Measurements from ENCODE around the gene IFIT1B. TPM values are rescaled to one million over a fixed set of nuclear protein-coding genes. Genes with fewer than 3 reads are reported as not detected.

IFIT1B gene
- total RNA-seq, 1 experiment from 2014 or later: not detected

GRCh38 chr10:89351780-89352597 lies 25.9 kb upstream of the IFIT1B start:
- no peaks in the 10 kb centered on the region for H3K9me3 ChIP-seq (ENCODE audit: control insufficient read depth in 1 of 2, insufficient read depth in 1 of 2, low read depth in 1 of 2, low read length in 2 of 2)
- no peaks in the 10 kb centered on the region for H3K36me3 ChIP-seq (ENCODE audit: control insufficient read depth in 1 of 2, insufficient read depth in 2 of 2, low read length in 2 of 2)
- ChIA-PET CTCF (interaction anchor here (1.0 to 1.6 kb wide), 2 partner anchors 18 to 96 kb away, joined by 3 to 8 read pairs; no protein-coding TSS in a partner anchor), RAD21 (ENCODE audit: low non-redundant PET in 1 of 2, low total read pairs in 2 of 2, uncharacterized antibody in 2 of 2, unreplicated experiment in 2 of 2) (interaction anchor here in 1 of 2 experiments (0.6 kb wide), 1 partner anchor 15 kb away, joined by 3 read pairs; no protein-coding TSS in a partner anchor), POLR2A (no interaction called here)
- no peaks in the 10 kb centered on the region for H4K20me1 ChIP-seq (ENCODE audit: insufficient read depth)
- H3K4me1 ChIP-seq (ENCODE audit: control insufficient read depth in 1 of 2, insufficient read depth in 2 of 2, low read length in 2 of 2): peaks cover 16 to 25% of the 10 kb centered on the region in 2 experiments
- H3K4me2 ChIP-seq (ENCODE audit: low read length): peak overlapping the region; percentile 69
- H3K9ac ChIP-seq (ENCODE audit: low read length): peak overlapping the region; percentile 23
- peak; percentile 24 for DNase-seq (ENCODE audit: low read depth, low spot score)
- peak overlapping the region; percentile 88 for H2AFZ ChIP-seq (ENCODE audit: low read depth, low read length, poor library complexity, severe bottlenecking)
- H3K27me3 ChIP-seq (ENCODE audit: insufficient read depth, low read length): no peaks in the 10 kb centered on the region
- peak overlapping the region in 1 of 2 experiments; percentile 19; a peak in 2 of 4 replicates for H3K4me3 ChIP-seq (replicated peaks in 1 of 2; ENCODE audit: low read depth in 1 of 2, low read length in 2 of 2)
- peak; percentile 79 for ATAC-seq
- H3K27ac ChIP-seq (ENCODE audit: low read depth, low read length): peak overlapping the region; percentile 35; the same call in 1 of the 2 replicates
- no peaks in the 10 kb centered on the region for H3K9me2 ChIP-seq (ENCODE audit: insufficient read depth)
- no peaks in the 10 kb centered on the region for H3K79me2 ChIP-seq (ENCODE audit: insufficient read depth, low read length)
- intact Hi-C loops (cut with micrococcal nuclease): no loop called here
- BruUV-seq (replicated peaks): no TSS peak
- TF ChIP-seq SIN3A (IDR thresholded peaks at IDR 0.05; ENCODE audit: low read depth) (no peak), FOSL1 (IDR thresholded peaks at IDR 0.05; ENCODE audit: low read depth) (peak; percentile 14; the same call in 1 of the 2 replicates), ZFX (IDR thresholded peaks at IDR 0.05) (no peak), RAD21 (IDR thresholded peaks at IDR 0.05; ENCODE audit: low read depth) (no peak), ELF1 (IDR thresholded peaks at IDR 0.05; ENCODE audit: borderline replicate concordance, low read depth) (no peak), CEBPB (IDR thresholded peaks at IDR 0.05; ENCODE audit: low read depth) (0 out of 2 replicates have a peak, but pooled peaks have one; percentile 22), CBX3 (IDR thresholded peaks at IDR 0.05; ENCODE audit: low read depth) (peak; percentile 34; the same call in 1 of the 2 replicates), EZH2phosphoT487 (IDR thresholded peaks at IDR 0.05; ENCODE audit: borderline replicate concordance) (no peak), POLR2AphosphoS5 (IDR thresholded peaks at IDR 0.05; ENCODE audit: low read depth, low read length) (no peak), REST (IDR thresholded peaks at IDR 0.05; ENCODE audit: low read depth) (no peak), YY1 (IDR thresholded peaks at IDR 0.05; ENCODE audit: extremely low read depth, insufficient replicate concordance, low read depth, low read length) (no peak), JUND (IDR thresholded peaks at IDR 0.05) (peak; percentile 47; the same call in 1 of the 2 replicates), EZH2 (IDR thresholded peaks at IDR 0.05) (no peak), ZNF274 (IDR thresholded peaks at IDR 0.05; ENCODE audit: low read depth, low read length) (no peak)
- TF ChIP-seq, protein P1, sequence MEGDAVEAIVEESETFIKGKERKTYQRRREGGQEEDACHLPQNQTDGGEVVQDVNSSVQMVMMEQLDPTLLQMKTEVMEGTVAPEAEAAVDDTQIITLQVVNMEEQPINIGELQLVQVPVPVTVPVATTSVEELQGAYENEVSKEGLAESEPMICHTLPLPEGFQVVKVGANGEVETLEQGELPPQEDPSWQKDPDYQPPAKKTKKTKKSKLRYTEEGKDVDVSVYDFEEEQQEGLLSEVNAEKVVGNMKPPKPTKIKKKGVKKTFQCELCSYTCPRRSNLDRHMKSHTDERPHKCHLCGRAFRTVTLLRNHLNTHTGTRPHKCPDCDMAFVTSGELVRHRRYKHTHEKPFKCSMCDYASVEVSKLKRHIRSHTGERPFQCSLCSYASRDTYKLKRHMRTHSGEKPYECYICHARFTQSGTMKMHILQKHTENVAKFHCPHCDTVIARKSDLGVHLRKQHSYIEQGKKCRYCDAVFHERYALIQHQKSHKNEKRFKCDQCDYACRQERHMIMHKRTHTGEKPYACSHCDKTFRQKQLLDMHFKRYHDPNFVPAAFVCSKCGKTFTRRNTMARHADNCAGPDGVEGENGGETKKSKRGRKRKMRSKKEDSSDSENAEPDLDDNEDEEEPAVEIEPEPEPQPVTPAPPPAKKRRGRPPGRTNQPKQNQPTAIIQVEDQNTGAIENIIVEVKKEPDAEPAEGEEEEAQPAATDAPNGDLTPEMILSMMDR (IDR thresholded peaks at IDR 0.05 in 2 of 3, conservative IDR thresholded peaks at IDR 0.05 in 1 of 3; ENCODE audit: borderline replicate concordance in 1 of 3, insufficient read depth in 1 of 3, low read depth in 2 of 3, low read length in 2 of 3): no peak
- TF ChIP-seq, protein P2, sequence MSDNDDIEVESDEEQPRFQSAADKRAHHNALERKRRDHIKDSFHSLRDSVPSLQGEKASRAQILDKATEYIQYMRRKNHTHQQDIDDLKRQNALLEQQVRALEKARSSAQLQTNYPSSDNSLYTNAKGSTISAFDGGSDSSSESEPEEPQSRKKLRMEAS (IDR thresholded peaks at IDR 0.05): peak; percentile 72
- TF ChIP-seq, protein P3, sequence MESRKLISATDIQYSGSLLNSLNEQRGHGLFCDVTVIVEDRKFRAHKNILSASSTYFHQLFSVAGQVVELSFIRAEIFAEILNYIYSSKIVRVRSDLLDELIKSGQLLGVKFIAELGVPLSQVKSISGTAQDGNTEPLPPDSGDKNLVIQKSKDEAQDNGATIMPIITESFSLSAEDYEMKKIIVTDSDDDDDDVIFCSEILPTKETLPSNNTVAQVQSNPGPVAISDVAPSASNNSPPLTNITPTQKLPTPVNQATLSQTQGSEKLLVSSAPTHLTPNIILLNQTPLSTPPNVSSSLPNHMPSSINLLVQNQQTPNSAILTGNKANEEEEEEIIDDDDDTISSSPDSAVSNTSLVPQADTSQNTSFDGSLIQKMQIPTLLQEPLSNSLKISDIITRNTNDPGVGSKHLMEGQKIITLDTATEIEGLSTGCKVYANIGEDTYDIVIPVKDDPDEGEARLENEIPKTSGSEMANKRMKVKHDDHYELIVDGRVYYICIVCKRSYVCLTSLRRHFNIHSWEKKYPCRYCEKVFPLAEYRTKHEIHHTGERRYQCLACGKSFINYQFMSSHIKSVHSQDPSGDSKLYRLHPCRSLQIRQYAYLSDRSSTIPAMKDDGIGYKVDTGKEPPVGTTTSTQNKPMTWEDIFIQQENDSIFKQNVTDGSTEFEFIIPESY (IDR thresholded peaks at IDR 0.05; ENCODE audit: extremely low read depth, insufficient replicate concordance, low read length): no peak
- TF ChIP-seq, protein P4, sequence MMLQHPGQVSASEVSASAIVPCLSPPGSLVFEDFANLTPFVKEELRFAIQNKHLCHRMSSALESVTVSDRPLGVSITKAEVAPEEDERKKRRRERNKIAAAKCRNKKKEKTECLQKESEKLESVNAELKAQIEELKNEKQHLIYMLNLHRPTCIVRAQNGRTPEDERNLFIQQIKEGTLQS (IDR thresholded peaks at IDR 0.05): no peak

Measured in HCT116 (cell line).